HAP-1 (cell line): Measurements from ENCODE around the gene COPB1.

Experiments used
- DNase-seq, 2 experiments: peaks; one replicate each; pipeline ENCODE4 v3.0.0-alpha.2; 2016 to 2020; ENCODE audit warnings: low spot score in 2 of 2
- H3K27me3 ChIP-seq: fragments of 250-450 bp; sonication (Bioruptor Pico); 2 replicates; pipeline ENCODE4 v1.5.1; 2020; ENCODE audit warnings: low read depth, mild to moderate bottlenecking, moderate library complexity
- H3K36me3 ChIP-seq: fragments of 250-450 bp; sonication (Bioruptor Pico); replicated peaks from 2 replicates; pipeline ENCODE4 v1.5.1; 2020; ENCODE audit warnings: mild to moderate bottlenecking
- H3K4me1 ChIP-seq: fragments of 250-450 bp; sonication (Bioruptor Pico); 2 replicates; pipeline ENCODE4 v1.5.1; 2020; ENCODE audit warnings: mild to moderate bottlenecking
- H3K4me3 ChIP-seq: fragments of 250-450 bp; sonication (Bioruptor Pico); 2 replicates; pipeline ENCODE4 v1.5.1; 2020; ENCODE audit warnings: mild to moderate bottlenecking, moderate library complexity
- H3K9me3 ChIP-seq: fragments of 250-450 bp; sonication (Bioruptor Pico); 2 replicates; pipeline ENCODE4 v1.5.1; 2020; ENCODE audit warnings: mild to moderate bottlenecking, moderate library complexity
- in situ Hi-C: fragments of 300-500 bp; cut with MboI; formaldehyde crosslinking; loops from 3 replicates; pipeline ENCODE4 v1.14.3; 2020; ENCODE audit warnings: low sequenced_read_pairs, inconsistent platforms, mixed read lengths

COPB1 gene

DNA sequence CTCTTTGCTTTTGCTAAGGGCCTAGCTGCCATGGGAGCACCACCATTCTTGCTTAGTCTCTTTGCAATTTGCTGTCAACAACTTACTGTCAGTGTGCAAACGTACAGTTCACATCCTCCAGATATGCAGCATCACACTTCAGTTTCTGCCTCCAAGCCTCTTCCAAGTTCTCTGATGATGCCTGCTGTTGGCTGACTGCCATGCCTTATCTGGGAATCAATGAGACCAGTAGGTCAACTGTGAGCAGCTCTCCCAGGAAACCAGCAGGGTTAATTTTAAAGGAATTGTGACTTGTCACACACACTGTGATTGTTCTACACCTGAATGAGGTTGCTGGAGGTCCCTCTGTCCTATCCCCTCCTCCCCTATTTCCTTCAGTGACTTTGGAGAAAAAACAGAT is 56.0 kb downstream of the COPB1 start:
- Histone ChIP-seq H3K36me3 (no peaks in the 10 kb centered on the region), H3K4me1 (no peaks in the 10 kb centered on the region), H3K4me3 (no peak overlapping the region), H3K27me3 (no peaks in the 10 kb centered on the region), H3K9me3 (no peaks in the 10 kb centered on the region)
- DNase-seq: no peak
- in situ Hi-C loops: no loop called here

DNA sequence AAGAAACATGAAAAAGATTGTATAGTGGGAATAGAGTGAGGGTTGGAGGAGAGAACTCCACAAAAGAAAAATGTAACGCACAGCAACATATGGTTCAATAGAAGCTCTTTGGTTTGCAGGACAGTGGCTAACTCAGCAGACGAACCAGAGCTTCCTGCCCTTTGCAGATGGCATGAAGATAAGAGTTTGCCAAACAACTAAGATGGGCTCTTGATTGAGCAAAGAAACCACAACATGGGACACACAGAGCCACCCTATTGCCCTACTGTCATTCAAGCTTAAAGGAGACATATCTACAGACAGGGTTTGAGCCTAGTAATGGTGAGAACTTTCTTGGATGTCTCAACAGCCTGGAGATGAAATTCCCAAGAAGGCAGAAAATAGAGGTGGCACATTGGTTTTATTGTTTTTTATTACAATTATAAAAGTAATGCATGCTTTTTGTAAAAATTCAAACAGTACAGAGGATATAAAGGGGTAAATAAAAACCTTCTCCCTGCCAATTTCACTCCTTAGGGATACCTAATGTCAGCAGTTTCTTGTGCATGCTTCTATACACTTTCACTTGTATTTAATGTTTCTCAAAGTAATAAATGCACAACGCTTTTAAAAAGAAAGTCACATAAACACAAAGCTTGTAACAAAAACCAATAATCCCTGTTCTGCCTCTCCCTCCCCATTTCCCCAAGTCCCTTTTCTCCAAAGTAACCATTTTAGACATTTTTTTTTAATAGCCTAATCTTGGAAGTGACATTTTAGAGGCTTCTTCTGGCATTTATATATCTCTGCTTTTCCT is 63.7 kb downstream of the COPB1 start:
- Histone ChIP-seq H3K36me3 (no peaks in the 10 kb centered on the region), H3K4me1 (no peaks in the 10 kb centered on the region), H3K27me3 (peaks cover 9% of the 10 kb centered on the region), H3K9me3 (0 out of 2 replicates have a peak, but pooled peaks cover 4% of the 10 kb centered on the region), H3K4me3 (no peak overlapping the region)
- in situ Hi-C loops: no loop called here
- DNase-seq: no peak

- in situ Hi-C loops: no loop called here
- H3K36me3 ChIP-seq: no peaks in the 10 kb centered on the region
- no peaks in the 10 kb centered on the region for H3K9me3 ChIP-seq
- no peaks in the 10 kb centered on the region; the same call in 1 of the 2 replicates for H3K27me3 ChIP-seq
- H3K4me3 ChIP-seq: no peak overlapping the region
- no peak for DNase-seq
- H3K4me1 ChIP-seq: no peaks in the 10 kb centered on the region
Measured at GRCh38 chr11:14425621-14426020, 74.0 kb downstream of the COPB1 start.

DNA sequence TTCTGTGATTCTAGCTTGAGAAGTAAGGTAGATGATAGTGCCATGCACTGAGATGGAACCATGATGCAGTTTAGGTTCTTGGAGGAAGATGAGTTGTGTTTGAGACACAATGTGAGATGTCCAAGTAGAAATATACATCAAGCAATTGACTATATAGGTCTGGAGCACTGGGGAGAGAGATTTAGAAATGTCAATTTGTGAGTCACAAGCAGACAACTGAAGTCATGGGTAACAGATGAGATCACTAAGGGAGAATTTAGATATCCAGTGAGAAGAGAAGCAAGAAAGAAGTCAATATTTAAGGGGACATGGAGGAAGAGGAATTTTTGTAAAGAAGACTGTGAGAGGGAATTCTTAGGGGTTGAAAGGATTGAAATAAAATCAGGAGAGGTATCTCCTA is 75.5 kb downstream of the COPB1 start:
- no peak for DNase-seq
- Histone ChIP-seq H3K4me1 (no peaks in the 10 kb centered on the region), H3K9me3 (no peaks in the 10 kb centered on the region), H3K27me3 (no peaks in the 10 kb centered on the region; the same call in 1 of the 2 replicates), H3K36me3 (no peaks in the 10 kb centered on the region), H3K4me3 (no peak overlapping the region)
- in situ Hi-C loops: no loop called here

DNA sequence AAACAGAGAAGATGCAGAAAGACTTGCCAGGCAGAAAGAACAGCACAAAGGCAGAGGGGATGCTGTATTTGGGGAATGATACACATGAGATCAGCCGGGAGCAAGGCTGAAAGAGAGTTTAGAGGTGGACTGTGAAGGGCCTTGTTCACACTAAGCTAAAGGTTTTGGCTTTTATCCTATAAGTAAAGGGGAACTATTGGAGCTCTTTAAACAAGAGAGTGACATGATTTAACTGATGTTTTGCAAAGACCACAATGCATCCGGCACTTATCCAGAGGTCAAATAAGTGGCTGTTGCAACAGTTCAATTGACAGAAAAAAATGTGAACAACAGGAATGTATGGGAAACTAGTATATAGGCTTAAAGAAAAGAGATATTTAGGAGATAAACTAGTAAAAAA is 76.0 kb downstream of the COPB1 start:
- in situ Hi-C loops: no loop called here

GRCh38 chr11:14422814-14423182 is 76.8 kb downstream of the COPB1 start:
- Histone ChIP-seq H3K4me3 (no peak overlapping the region), H3K36me3 (no peaks in the 10 kb centered on the region), H3K27me3 (no peaks in the 10 kb centered on the region), H3K4me1 (no peaks in the 10 kb centered on the region), H3K9me3 (no peaks in the 10 kb centered on the region)
- DNase-seq: no peak
- in situ Hi-C loops: no loop called here

More for the DNA sequence above, 76.0 kb downstream of the COPB1 start:
- no peaks in the 10 kb centered on the region; the same call in 1 of the 2 replicates for H3K27me3 ChIP-seq
- H3K9me3 ChIP-seq: no peaks in the 10 kb centered on the region
- no peaks in the 10 kb centered on the region for H3K36me3 ChIP-seq
- H3K4me3 ChIP-seq: no peak overlapping the region
- DNase-seq: no peak
- H3K4me1 ChIP-seq: no peaks in the 10 kb centered on the region

DNA sequence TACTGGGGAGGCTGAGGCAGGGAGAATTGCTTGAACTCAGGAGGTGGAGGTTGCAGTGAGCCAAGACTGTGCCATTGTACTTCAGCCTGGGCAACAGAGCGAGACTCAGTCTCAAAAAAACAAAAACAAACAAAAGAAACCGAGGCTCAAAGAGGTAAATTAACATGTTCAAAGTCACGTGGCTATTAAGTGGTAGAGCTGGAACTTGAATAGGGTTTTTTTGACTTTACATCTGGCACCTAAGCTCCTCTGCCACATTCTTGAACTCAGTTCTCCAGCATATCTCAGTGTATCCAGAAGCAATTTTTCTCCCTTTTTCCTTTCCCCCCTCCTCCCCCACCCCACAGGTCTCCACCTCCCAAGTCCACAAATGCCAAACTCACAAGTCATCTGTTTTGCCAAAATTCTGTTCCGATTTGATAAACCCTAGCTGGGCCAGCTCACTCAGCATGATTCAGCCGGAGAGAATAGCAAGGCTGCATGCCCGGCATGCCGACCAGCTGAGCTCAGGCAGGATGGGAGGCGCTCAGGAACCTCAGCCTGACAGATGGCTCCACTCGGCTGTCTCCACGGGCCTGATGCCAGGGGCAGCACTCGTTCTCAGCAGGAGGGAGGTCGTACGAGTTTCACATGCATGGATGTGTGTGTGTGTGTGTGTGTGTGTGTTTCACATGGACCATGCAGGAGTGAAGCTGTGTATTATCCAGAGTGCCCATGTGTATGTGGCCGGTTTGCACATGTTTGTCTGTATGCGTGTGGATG is 77.4 kb downstream of the COPB1 start:
- H3K27me3 ChIP-seq: no peaks in the 10 kb centered on the region
- no peaks in the 10 kb centered on the region for H3K9me3 ChIP-seq
- no peak for DNase-seq
- H3K4me1 ChIP-seq: no peaks in the 10 kb centered on the region
- H3K4me3 ChIP-seq: no peak overlapping the region
- in situ Hi-C loops: no loop called here
- no peaks in the 10 kb centered on the region for H3K36me3 ChIP-seq

DNA sequence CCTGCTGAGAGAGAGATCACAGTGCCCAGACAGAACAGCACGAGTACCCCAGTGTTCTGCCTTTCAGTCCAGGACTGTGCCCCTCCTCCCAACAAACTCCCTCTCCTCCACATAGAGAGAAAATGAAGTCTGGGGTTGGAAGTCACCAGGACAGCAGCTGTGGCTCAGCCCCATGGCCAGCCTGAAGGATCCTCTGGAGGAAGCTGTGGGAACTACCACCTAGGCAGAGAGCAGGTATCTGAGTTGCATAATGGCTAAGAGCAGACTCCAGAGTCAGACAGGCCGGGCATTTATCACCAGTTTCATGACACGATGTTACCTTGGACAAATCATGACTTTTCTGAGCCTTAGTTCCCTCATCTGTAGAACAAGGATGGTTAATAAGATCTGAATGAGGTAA is 79.4 kb downstream of the COPB1 start:
- in situ Hi-C loops: no loop called here

GRCh38 chr11:14418801-14419417 is 80.7 kb downstream of the COPB1 start:
- no peaks in the 10 kb centered on the region for H3K9me3 ChIP-seq
- no peaks in the 10 kb centered on the region for H3K36me3 ChIP-seq
- no peak overlapping the region for H3K4me3 ChIP-seq
- peak; percentile 64 to 70 for DNase-seq
- no peaks in the 10 kb centered on the region for H3K27me3 ChIP-seq
- in situ Hi-C loops: loop anchor here (10.0 kb wide), 1 partner anchor 114 kb away; no protein-coding TSS in a partner anchor
- no peaks in the 10 kb centered on the region for H3K4me1 ChIP-seq

More for the DNA sequence above, 79.4 kb downstream of the COPB1 start:
- H3K4me3 ChIP-seq: no peak overlapping the region
- no peak for DNase-seq
- no peaks in the 10 kb centered on the region for H3K9me3 ChIP-seq
- H3K36me3 ChIP-seq: no peaks in the 10 kb centered on the region
- H3K4me1 ChIP-seq: no peaks in the 10 kb centered on the region
- no peaks in the 10 kb centered on the region for H3K27me3 ChIP-seq

GRCh38 chr11:14417617-14418374 is 81.8 kb downstream of the COPB1 start:
- Histone ChIP-seq H3K36me3 (no peaks in the 10 kb centered on the region), H3K4me3 (no peak overlapping the region), H3K4me1 (no peaks in the 10 kb centered on the region), H3K27me3 (no peaks in the 10 kb centered on the region), H3K9me3 (no peaks in the 10 kb centered on the region)
- no peak for DNase-seq
- in situ Hi-C loops: loop anchor here (10.0 kb wide), 1 partner anchor 113 kb away; no protein-coding TSS in a partner anchor

- in situ Hi-C loops: loop anchor here (10.0 kb wide), 1 partner anchor 112 kb away; no protein-coding TSS in a partner anchor
- no peak for DNase-seq
- no peaks in the 10 kb centered on the region for H3K27me3 ChIP-seq
Measured at GRCh38 chr11:14417186-14417585, 82.4 kb downstream of the COPB1 start.

GRCh38 chr11:14414470-14415461 is 84.8 kb downstream of the COPB1 start:
- no peaks in the 10 kb centered on the region for H3K27me3 ChIP-seq
- in situ Hi-C loops: loop anchor here (10.0 kb wide), 1 partner anchor 110 kb away; no protein-coding TSS in a partner anchor
- no peaks in the 10 kb centered on the region for H3K9me3 ChIP-seq
- no peaks in the 10 kb centered on the region for H3K36me3 ChIP-seq
- H3K4me1 ChIP-seq: peaks cover 2% of the 10 kb centered on the region; the same call in 1 of the 2 replicates
- no peak overlapping the region for H3K4me3 ChIP-seq
- DNase-seq: no peak

More at GRCh38 chr11:14417186-14417585, 82.4 kb downstream of the COPB1 start:
- H3K4me3 ChIP-seq: no peak overlapping the region
- H3K9me3 ChIP-seq: no peaks in the 10 kb centered on the region
- H3K4me1 ChIP-seq: no peaks in the 10 kb centered on the region
- no peaks in the 10 kb centered on the region for H3K36me3 ChIP-seq
